GM12865 (cell line): Measurements from ENCODE around the gene OSBPL10.

Experiments
- DNase-seq: peaks from one replicate; pipeline ENCODE4 v3.0.0; 2010; ENCODE audit warnings: low read depth
- H3K4me3 ChIP-seq: 2 replicates; pipeline ENCODE4 v1.5.1; 2011; ENCODE audit warnings: mild to moderate bottlenecking, low read depth, low read length, control low read depth
- TF ChIP-seq, protein P1 (sequence below): IDR thresholded peaks from 2 replicates; pipeline ENCODE4 v1.5.1; 2011; ENCODE audit warnings: low read length, control low read depth, low read depth, inconsistent platforms; ENCODE audit not compliant: insufficient read depth; ENCODE audit errors: missing control alignments

OSBPL10 gene

DNA sequence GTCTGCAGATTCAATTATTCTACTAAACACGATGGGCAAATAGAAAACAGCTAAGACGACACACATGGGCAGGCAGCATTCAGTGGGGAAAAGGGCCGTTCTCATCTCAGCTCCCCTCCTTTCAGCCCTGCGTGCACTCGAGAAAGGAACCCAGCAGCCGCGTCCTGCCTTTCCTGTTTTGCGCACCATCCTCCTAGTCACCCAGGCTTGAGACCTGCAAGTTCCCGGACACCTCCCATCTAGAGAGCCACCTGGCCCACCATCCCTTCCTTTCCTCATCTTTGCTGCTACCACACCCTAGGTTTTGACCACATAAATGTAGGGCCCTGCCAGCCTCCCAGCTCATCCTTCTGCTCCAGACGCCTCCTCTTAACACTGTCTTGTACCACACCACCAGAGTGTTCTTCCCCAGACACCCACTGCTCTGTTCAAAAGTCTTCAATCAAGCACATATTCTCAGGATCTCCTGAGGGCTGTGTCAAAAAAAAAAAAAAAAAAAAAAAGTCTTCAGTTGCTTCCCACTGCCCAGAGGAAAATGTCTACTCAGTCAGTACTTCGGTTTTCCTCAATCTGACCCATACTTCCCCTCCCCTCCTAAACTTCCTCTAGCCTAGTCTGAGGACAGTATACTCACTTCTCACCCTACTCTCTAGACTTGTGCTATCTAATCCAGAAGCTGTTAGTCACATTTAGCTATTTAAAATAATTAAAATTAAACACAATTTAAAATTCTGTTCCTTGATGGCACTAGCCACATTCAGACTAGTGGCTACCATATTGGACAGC is 266.4 kb downstream of the OSBPL10 start:
- TF ChIP-seq, protein P1, sequence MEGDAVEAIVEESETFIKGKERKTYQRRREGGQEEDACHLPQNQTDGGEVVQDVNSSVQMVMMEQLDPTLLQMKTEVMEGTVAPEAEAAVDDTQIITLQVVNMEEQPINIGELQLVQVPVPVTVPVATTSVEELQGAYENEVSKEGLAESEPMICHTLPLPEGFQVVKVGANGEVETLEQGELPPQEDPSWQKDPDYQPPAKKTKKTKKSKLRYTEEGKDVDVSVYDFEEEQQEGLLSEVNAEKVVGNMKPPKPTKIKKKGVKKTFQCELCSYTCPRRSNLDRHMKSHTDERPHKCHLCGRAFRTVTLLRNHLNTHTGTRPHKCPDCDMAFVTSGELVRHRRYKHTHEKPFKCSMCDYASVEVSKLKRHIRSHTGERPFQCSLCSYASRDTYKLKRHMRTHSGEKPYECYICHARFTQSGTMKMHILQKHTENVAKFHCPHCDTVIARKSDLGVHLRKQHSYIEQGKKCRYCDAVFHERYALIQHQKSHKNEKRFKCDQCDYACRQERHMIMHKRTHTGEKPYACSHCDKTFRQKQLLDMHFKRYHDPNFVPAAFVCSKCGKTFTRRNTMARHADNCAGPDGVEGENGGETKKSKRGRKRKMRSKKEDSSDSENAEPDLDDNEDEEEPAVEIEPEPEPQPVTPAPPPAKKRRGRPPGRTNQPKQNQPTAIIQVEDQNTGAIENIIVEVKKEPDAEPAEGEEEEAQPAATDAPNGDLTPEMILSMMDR: no peak
- H3K4me3 ChIP-seq: no peak overlapping the region
- DNase-seq: no peak

DNA sequence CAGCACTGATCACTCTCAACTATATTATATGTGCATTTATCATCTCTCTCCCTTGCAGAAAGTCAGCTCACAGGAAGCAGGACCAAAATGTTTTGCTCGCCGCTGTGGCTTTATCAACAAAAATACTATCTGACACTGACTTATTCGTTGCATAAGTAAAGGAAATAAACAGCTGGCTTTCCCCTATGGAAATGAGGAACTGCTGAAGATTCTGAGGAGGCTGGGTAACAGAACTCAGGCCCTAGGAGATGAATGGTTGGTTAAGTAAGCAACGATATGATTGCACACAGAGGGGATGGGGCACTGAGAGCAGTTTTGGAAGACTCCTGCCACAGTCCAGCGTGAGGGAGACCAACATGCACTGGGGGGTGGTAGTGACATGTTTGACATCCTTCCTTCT is 267.2 kb downstream of the OSBPL10 start:
- no peak overlapping the region for H3K4me3 ChIP-seq
- no peak for DNase-seq
- TF ChIP-seq, protein P1: no peak

DNA sequence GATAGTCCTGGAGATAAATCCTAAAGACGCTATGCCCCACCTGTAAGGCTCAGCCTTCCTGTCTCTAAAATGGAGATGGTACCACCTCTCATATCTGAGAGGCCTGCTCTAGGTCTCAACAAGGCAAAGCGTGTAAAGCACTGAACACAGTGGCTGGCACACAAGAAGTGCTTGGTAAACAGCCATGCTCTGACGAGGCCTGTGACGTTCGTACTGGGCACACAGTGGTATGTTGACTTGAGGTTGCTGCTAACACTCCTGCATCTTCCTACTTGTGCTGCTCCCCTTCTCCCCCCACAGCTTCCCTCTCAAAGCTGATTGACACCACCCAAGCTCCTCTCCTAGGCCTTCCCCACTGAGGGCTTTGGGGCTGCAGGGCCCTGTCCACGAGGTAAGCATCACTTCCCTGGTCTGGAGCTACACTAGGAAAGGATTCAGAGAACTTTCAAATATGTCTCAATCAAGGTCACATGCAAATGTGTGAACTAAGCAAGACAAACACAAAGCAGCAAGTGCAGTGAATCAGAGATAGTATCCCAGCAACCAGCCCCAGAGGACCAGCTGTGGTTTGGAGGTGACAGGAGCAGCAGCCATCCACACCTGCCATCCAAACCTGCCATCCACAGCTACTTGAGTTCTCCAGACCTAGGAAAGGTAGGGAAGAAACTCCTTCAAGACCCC is 270.8 kb downstream of the OSBPL10 start:
- TF ChIP-seq, protein P1: no peak
- H3K4me3 ChIP-seq: no peak overlapping the region
- DNase-seq: no peak

DNA sequence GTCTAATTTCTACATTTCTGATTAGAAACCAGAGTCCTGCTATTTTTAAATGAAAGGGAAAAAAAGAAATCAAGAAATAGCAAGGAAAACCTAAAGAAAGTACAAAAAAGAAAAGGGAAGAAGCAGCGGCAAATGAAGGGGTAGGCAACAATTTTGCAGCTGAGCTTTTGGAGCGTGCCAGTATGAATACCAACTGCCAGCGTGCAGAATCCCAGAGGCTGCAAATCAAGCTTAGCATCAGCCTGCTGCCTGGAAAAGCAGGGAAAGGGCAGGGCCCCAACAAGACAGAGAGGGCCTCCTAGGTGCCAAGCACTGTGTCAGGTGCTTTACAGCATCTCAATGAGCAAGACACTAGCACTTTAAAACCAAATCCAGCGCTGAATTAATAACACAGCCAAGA is 271.5 kb downstream of the OSBPL10 start:
- no peak overlapping the region for H3K4me3 ChIP-seq
- DNase-seq: no peak
- TF ChIP-seq, protein P1: no peak

DNA sequence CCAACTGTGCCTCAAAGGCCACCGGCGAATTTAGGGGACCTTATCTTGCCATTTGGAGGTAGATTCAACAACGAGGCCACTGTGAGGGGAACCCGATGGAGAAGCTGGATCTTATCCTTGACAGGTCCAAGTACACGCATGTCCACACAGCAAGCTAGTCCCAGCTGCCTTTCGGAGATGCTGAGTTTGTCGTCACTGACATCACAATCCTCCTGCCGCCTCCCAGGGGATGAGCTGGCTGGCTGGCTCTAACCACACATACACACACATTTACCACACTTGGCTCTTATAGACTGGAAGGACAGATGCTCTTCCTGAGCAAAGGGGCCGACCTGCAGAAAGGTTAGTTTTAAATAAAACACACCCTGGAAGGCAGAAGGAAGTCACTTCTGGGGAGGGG is 272.1 kb downstream of the OSBPL10 start:
- no peak overlapping the region for H3K4me3 ChIP-seq
- TF ChIP-seq, protein P1: no peak
- DNase-seq: no peak

DNA sequence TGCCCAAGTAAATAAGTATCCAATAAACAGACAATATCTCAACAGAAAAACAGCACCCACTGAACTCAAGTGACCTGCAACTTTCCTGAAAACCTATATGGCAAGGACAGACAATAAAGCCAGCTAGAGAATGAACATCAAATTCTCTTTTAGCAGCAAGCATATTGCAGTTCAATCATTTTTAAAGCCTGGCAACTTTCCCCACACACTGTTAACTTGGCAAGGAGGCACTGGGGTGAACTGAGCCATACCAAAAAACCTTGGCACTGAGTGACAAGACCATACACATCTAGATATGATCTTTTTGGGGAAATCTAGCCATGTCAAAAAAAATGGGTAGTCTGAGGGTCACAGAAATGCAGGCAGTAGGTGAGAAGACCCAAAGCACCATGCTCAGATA is 273.8 kb downstream of the OSBPL10 start:
- no peak overlapping the region for H3K4me3 ChIP-seq
- DNase-seq: no peak
- TF ChIP-seq, protein P1: no peak

DNA sequence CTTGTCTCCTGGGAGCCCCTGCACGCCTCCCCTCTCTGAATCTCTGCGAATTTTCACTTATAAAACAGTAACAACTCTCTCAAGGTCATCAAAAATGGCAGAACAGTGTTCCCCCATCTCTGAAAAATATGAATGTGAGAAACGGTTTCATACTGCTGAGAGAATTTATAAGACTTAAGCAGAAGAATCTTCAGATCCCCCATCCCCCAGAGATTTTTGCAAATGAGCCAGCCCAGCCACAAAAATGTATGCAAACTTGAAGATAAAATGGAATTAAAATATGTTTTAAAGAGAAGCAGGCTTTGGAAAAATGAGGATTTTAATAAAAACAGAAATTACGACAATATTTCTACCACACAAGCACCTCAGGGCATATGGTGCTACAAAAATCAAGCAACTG is 275.3 kb downstream of the OSBPL10 start:
- H3K4me3 ChIP-seq: no peak overlapping the region
- TF ChIP-seq, protein P1: no peak
- DNase-seq: no peak
